H9 (cell line): Measurements from ENCODE around the gene CEACAM5. TPM values are rescaled to one million over a fixed set of nuclear protein-coding genes. Genes with fewer than 3 reads are reported as not detected.

ENCODE experiments used
- DNase-seq: peaks from one replicate; pipeline ENCODE4 v3.0.0-alpha.2; 2017
- H2AFZ ChIP-seq: one replicate; pipeline ENCODE4 v1.6.1; 2013; ENCODE audit warnings: mild to moderate bottlenecking, low read length, control low read depth, moderate library complexity
- H2AK5ac ChIP-seq: 2 replicates; pipeline ENCODE4 v1.6.1; 2013; ENCODE audit warnings: low read length, control low read depth, mixed read lengths; ENCODE audit not compliant: insufficient read length
- H2BK120ac ChIP-seq: one replicate; pipeline ENCODE4 v1.6.1; 2013; ENCODE audit warnings: low read depth, mild to moderate bottlenecking, low read length, control low read depth, inconsistent platforms; ENCODE audit not compliant: poor library complexity, severe bottlenecking
- H2BK12ac ChIP-seq: 2 replicates; pipeline ENCODE4 v1.6.1; 2013; ENCODE audit warnings: low read length, control low read depth, mixed read lengths, low read depth; ENCODE audit not compliant: insufficient read length
- H2BK15ac ChIP-seq: 2 replicates; pipeline ENCODE4 v1.6.1; 2013; ENCODE audit warnings: low read depth, low read length, control low read depth
- H2BK20ac ChIP-seq: one replicate; pipeline ENCODE4 v1.6.1; 2013; ENCODE audit warnings: low read depth, mild to moderate bottlenecking, low read length, control low read depth, inconsistent platforms; ENCODE audit not compliant: poor library complexity, severe bottlenecking
- H2BK5ac ChIP-seq: 2 replicates; pipeline ENCODE4 v1.6.1; 2013; ENCODE audit warnings: low read length, control low read depth, mixed read lengths; ENCODE audit not compliant: insufficient read length
- H3K14ac ChIP-seq: 2 replicates; pipeline ENCODE4 v1.6.1; 2013; ENCODE audit warnings: low read length, control low read depth; ENCODE audit not compliant: insufficient read depth
- H3K18ac ChIP-seq: 2 replicates; pipeline ENCODE4 v1.6.1; 2013; ENCODE audit warnings: low read depth, mild to moderate bottlenecking, mixed read lengths, low read length, control low read depth; ENCODE audit not compliant: insufficient read length
- H3K23ac ChIP-seq: 2 replicates; pipeline ENCODE4 v1.6.1; 2013; ENCODE audit warnings: low read length, control low read depth, mixed read lengths, low read depth; ENCODE audit not compliant: insufficient read length
- H3K23me2 ChIP-seq: 2 replicates; pipeline ENCODE4 v1.6.1; 2013; ENCODE audit warnings: low read depth, mild to moderate bottlenecking, mixed read lengths, low read length, control low read depth; ENCODE audit not compliant: insufficient read length, poor library complexity, severe bottlenecking
- H3K27ac ChIP-seq: 2 replicates; pipeline ENCODE4 v1.5.1; 2013; ENCODE audit warnings: low read length, control low read depth, mixed read lengths, low read depth; ENCODE audit not compliant: insufficient read length
- H3K27me3 ChIP-seq: 2 replicates; pipeline ENCODE4 v1.6.1; 2013; ENCODE audit warnings: low read length, control low read depth, inconsistent platforms; ENCODE audit not compliant: insufficient read depth
- H3K4ac ChIP-seq: 2 replicates; pipeline ENCODE4 v1.6.1; 2013; ENCODE audit warnings: low read depth, mild to moderate bottlenecking, control low read depth, inconsistent platforms, low read length, moderate library complexity
- H3K4me1 ChIP-seq: 2 replicates; pipeline ENCODE4 v1.6.1; 2013; ENCODE audit warnings: low read length, control low read depth, inconsistent platforms; ENCODE audit not compliant: insufficient read depth
- H3K4me2 ChIP-seq: 2 replicates; pipeline ENCODE4 v1.6.1; 2013; ENCODE audit warnings: low read length, control low read depth, mixed read lengths; ENCODE audit not compliant: insufficient read length, insufficient read depth
- H3K56ac ChIP-seq: 2 replicates; pipeline ENCODE4 v1.6.1; 2013; ENCODE audit warnings: low read depth, mild to moderate bottlenecking, mixed read lengths, low read length, control low read depth; ENCODE audit not compliant: insufficient read length
- H3K79me1 ChIP-seq: 2 replicates; pipeline ENCODE4 v1.6.1; 2013; ENCODE audit warnings: low read depth, mild to moderate bottlenecking, moderate library complexity, low read length, control low read depth, inconsistent platforms; ENCODE audit not compliant: insufficient read depth, poor library complexity, severe bottlenecking
- H3K79me2 ChIP-seq: 2 replicates; pipeline ENCODE4 v1.6.1; 2013; ENCODE audit warnings: low read length, control low read depth, inconsistent platforms; ENCODE audit not compliant: insufficient read depth
- H3K9ac ChIP-seq: 2 replicates; pipeline ENCODE4 v1.6.1; 2013; ENCODE audit warnings: low read length, control low read depth, mixed read lengths; ENCODE audit not compliant: insufficient read length; ENCODE audit errors: extremely low read depth
- H3K9me3 ChIP-seq: one replicate; pipeline ENCODE4 v1.6.1; 2013; ENCODE audit warnings: low read depth, low read length, inconsistent platforms; ENCODE audit not compliant: control insufficient read depth
- H3T11ph ChIP-seq: one replicate; pipeline ENCODE4 v1.6.1; 2013; ENCODE audit warnings: mild to moderate bottlenecking, low read length, control low read depth, inconsistent platforms
- H4K20me1 ChIP-seq: one replicate; pipeline ENCODE4 v1.6.1; 2013; ENCODE audit not compliant: control insufficient read depth, insufficient read length, insufficient read depth
- H4K5ac ChIP-seq: 2 replicates; pipeline ENCODE4 v1.6.1; 2013; ENCODE audit warnings: low read depth, mild to moderate bottlenecking, mixed read lengths, low read length, control low read depth; ENCODE audit not compliant: insufficient read length
- H4K8ac ChIP-seq: replicated peaks from 2 replicates; pipeline ENCODE4 v1.6.1; 2013; ENCODE audit warnings: low read length, control low read depth, mixed read lengths, low read depth; ENCODE audit not compliant: insufficient read length
- H4K91ac ChIP-seq: 2 replicates; pipeline ENCODE4 v1.6.1; 2013; ENCODE audit warnings: low read depth, mild to moderate bottlenecking, moderate library complexity, mixed read lengths, low read length, control low read depth; ENCODE audit not compliant: insufficient read length
- H3K27ac Mint-ChIP-seq, 3 experiments: 2 replicates in 2 of 3; 3 replicates in 1 of 3; pipeline ENCODE4 v1.8.0; 2020 to 2021; ENCODE audit warnings: mixed read lengths in 3 of 3, mild to moderate bottlenecking in 1 of 3, moderate library complexity in 1 of 3
- H3K27me3 Mint-ChIP-seq: 2 replicates; pipeline ENCODE4 v1.8.0; 2021; ENCODE audit warnings: low read depth, mild to moderate bottlenecking, moderate library complexity, mixed read lengths
- H3K36me3 Mint-ChIP-seq, 3 experiments: 2 replicates in 2 of 3; 3 replicates in 1 of 3; pipeline ENCODE4 v1.8.0; 2020 to 2021; ENCODE audit warnings: low read depth in 3 of 3, mixed read lengths in 3 of 3; ENCODE audit not compliant: insufficient read depth in 1 of 3
- H3K4me1 Mint-ChIP-seq, 2 experiments: 2 replicates each; pipeline ENCODE4 v1.8.0; 2020; ENCODE audit warnings: mixed read lengths in 2 of 2
- H3K4me3 Mint-ChIP-seq, 2 experiments: 2 replicates in 1 of 2; 3 replicates in 1 of 2; pipeline ENCODE4 v1.8.0; 2020 to 2021; ENCODE audit warnings: mild to moderate bottlenecking in 2 of 2, mixed read lengths in 2 of 2, moderate library complexity in 1 of 2
- H3K9me3 Mint-ChIP-seq, 2 experiments: 2 replicates in 1 of 2; 3 replicates in 1 of 2; pipeline ENCODE4 v1.8.0; 2020; ENCODE audit warnings: mild to moderate bottlenecking in 2 of 2, mixed read lengths in 2 of 2, moderate library complexity in 1 of 2
- WGBS: extraction: QIAGEN DNeasy Blood & Tissue Kit; methylation state at CpG from one replicate; pipeline ENCODE4 v1.1.7; 2013; ENCODE audit warnings: missing lambda C conversion rate, low lambda C conversion rate, mixed read lengths; ENCODE audit not compliant: insufficient read length; ENCODE audit errors: extremely low coverage; 5-methylcytosine and 5-hydroxymethylcytosine counted together
- total RNA-seq: library from RNA; stranded (reverse); gene quantifications from 2 replicates; pipeline ENCODE4 v1.2.1, GENCODE V29; 2021
- TF ChIP-seq, protein P1 (sequence below): fragments of 200-600 bp; sonication (generic); conservative IDR thresholded peaks from 3 replicates; pipeline ENCODE4 v1.8.0; 2021; ENCODE audit warnings: antibody characterized with exemption, mild to moderate bottlenecking

The CEACAM5 gene
- total RNA-seq, 1 experiment from 2014 or later, result not detected

DNA sequence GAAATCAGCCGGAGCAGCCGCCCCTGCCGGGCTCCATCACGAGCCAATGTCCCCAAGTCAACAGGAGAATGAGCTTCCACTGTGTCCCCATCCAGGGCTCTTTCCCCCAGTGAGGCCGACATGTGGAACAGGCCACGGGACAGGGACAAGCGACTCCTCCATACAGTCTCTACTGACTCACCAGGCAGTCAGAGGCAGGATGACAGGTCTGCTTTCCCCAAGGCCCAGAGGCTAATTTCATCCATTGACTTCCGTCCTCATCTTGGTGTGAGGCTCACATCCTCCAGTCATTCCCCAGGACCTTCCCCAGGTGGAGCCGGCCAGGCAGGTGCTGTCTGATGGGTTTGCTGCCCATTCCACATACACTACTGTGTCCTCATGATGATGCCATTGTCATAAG lies 50.4 kb downstream of the CEACAM5 start:
- Histone ChIP-seq H2BK15ac (no peak overlapping the region), H3K27me3 (0 out of 2 replicates have a peak, but pooled peaks cover 2% of the 10 kb centered on the region), H3K79me2 (no peaks in the 10 kb centered on the region), H2BK5ac (no peak overlapping the region), H4K20me1 (no peaks in the 10 kb centered on the region), H3K9ac (no peak overlapping the region), H4K91ac (no peak overlapping the region), H2BK20ac (no peak overlapping the region), H3K23ac (no peak overlapping the region), H3K4me2 (no peak overlapping the region), H2BK12ac (no peak overlapping the region), H4K8ac (no peak overlapping the region), H3K4me1 (no peaks in the 10 kb centered on the region), H2AK5ac (no peak overlapping the region), H2BK120ac (no peak overlapping the region), H3K79me1 (no peaks in the 10 kb centered on the region), H3K23me2 (peaks cover 3% of the 10 kb centered on the region), H3K4ac (no peak overlapping the region), H3K14ac (no peak overlapping the region), H3K27ac (no peak overlapping the region), H3K56ac (no peak overlapping the region), H3T11ph (no peak overlapping the region), H3K9me3 (no peaks in the 10 kb centered on the region), H2AFZ (no peak overlapping the region), H3K18ac (no peak overlapping the region), H4K5ac (no peak overlapping the region)
- Mint-ChIP-seq H3K27me3 (peaks cover 3% of the 10 kb centered on the region; the same call in 1 of the 2 replicates), H3K4me1 (no peaks in the 10 kb centered on the region), H3K4me3 (no peak overlapping the region), H3K36me3 (peaks cover 0 to 41% (median 0%) of the 10 kb centered on the region in 3 experiments; a peak in 2 of 7 replicates), H3K27ac (no peak overlapping the region; a peak in 1 of 7 replicates), H3K9me3 (peaks cover 54 to 95% of the 10 kb centered on the region in 2 experiments)
- TF ChIP-seq, protein P1, sequence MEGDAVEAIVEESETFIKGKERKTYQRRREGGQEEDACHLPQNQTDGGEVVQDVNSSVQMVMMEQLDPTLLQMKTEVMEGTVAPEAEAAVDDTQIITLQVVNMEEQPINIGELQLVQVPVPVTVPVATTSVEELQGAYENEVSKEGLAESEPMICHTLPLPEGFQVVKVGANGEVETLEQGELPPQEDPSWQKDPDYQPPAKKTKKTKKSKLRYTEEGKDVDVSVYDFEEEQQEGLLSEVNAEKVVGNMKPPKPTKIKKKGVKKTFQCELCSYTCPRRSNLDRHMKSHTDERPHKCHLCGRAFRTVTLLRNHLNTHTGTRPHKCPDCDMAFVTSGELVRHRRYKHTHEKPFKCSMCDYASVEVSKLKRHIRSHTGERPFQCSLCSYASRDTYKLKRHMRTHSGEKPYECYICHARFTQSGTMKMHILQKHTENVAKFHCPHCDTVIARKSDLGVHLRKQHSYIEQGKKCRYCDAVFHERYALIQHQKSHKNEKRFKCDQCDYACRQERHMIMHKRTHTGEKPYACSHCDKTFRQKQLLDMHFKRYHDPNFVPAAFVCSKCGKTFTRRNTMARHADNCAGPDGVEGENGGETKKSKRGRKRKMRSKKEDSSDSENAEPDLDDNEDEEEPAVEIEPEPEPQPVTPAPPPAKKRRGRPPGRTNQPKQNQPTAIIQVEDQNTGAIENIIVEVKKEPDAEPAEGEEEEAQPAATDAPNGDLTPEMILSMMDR, result no peak
- DNase-seq, result no peak
- no CpG with 5 or more reads among the region's 9 CpGs for WGBS
